AG10803 (cell line): ENCODE measurements around the gene PIN1.

Experiments used
- DNase-seq: peaks from one replicate; pipeline ENCODE4 v3.0.0; 2010; ENCODE audit warnings: low read depth
- H3K4me3 ChIP-seq: 2 replicates; pipeline ENCODE4 v1.5.1; 2011; ENCODE audit warnings: mild to moderate bottlenecking, low read length, control low read depth
- TF ChIP-seq, protein P1 (sequence below): conservative IDR thresholded peaks from 2 replicates; pipeline ENCODE4 v1.5.1; 2011; ENCODE audit warnings: mild to moderate bottlenecking, low read length, control low read depth, inconsistent platforms

The PIN1 gene

DNA sequence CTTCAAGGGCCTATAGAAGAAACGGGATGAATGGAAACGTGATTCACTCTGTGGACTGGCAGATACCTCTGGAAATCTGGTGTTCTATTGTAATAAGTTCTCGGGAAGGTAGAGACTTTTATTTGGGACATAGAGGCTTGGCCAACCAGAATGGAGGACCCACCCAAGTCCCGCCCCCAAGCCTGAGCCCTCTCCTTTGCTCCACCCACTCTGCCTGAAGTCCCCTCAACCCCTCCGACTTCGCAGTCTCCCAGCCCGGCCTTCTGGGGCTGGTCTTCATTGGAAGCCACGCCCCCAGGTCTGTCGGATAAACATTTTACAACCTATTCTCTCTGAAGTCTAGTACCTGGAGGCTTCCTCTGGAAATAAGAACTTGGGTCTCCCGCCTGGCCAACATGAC, 33.1 kb upstream of the PIN1 start:
- no peak for DNase-seq
- H3K4me3 ChIP-seq = no peak overlapping the region
- TF ChIP-seq, protein P1, sequence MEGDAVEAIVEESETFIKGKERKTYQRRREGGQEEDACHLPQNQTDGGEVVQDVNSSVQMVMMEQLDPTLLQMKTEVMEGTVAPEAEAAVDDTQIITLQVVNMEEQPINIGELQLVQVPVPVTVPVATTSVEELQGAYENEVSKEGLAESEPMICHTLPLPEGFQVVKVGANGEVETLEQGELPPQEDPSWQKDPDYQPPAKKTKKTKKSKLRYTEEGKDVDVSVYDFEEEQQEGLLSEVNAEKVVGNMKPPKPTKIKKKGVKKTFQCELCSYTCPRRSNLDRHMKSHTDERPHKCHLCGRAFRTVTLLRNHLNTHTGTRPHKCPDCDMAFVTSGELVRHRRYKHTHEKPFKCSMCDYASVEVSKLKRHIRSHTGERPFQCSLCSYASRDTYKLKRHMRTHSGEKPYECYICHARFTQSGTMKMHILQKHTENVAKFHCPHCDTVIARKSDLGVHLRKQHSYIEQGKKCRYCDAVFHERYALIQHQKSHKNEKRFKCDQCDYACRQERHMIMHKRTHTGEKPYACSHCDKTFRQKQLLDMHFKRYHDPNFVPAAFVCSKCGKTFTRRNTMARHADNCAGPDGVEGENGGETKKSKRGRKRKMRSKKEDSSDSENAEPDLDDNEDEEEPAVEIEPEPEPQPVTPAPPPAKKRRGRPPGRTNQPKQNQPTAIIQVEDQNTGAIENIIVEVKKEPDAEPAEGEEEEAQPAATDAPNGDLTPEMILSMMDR = no peak

DNA sequence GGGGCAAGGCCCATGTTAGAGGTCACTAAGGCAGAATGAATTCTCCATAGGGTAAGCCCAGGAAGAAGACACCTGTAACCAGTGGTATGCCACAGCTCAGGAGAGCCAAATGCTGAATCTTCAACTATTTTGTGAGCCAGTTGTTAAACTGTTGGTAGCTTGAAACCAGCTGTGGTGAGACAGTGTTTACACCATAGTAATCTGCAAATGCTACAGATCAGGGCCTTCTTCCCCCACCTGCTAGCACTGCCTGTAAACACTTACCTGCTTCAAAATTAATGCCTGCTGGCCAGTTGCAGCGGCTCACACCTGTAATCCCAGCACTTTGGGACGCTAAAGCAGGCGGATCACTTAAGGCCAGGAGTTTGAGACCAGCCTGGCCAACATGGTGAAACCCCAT, 28.3 kb upstream of the PIN1 start:
- H3K4me3 ChIP-seq = no peak overlapping the region
- no peak for DNase-seq
- TF ChIP-seq, protein P1 = no peak

DNA sequence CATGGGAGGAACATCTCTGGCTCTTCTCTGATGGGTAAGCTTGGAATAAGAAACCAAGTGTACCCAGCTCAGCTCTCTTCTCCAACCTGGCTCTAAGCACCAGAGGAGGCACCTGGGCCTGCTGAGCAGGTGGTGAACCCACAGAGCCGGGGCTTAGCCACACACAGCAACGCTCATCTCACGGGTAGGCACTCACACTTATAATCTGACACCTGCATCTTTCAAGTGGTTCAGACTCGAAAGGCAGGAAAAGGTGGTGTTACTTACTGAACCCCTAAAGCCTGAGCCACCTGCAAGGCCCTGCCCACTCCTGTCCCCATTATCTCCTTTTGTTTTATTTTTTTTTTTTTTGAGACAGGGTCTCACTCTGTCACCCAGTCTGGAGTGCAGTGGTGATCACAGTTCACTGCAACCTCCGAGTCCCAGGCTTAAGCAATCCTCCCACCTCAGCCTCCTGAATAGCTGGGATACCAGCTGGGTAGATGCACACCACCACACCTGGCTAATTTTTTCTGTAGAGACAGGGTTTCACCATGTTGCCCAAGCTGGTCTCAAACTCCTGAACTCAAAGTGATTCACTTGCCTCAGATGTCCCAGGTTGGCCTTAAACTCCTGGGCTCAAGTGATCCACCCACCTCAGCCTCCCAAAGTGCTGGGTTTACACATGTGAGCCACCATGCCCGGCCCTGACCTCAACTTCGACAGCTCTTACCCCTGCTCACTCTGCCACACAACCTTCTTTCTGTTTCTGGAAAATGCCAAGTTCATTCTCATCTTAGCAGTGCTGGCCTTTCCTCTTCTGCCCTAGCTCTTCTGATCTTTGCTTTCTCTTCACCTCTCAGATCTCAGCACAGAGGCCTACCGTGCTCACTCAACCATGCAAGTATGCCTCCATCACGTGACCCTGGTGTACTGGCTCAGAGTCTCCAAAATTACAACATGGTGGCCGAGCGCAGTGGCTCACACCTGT, 26.0 kb upstream of the PIN1 start:
- DNase-seq = no peak
- TF ChIP-seq, protein P1 = no peak
- no peak overlapping the region for H3K4me3 ChIP-seq

DNA sequence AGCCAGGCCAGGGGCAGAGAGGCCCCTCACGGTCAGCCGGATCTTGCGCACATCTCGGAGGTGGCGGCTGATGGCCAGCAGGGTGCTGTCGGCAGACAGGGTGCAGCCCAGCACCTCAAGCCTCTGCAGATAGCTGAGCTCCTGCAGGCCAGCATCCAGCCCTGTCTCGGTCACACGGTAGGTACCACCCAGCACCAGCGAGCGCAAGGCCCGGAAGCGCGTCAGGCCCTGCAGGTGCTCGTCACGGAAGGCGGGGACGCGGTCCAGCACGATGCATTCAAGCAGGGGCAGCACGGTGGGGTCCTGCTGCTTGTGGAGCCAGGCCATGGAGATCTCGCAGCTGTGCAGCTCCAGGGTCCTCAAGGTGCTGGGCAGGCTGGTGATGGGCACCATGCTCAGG, 24.0 kb upstream of the PIN1 start:
- DNase-seq = no peak
- TF ChIP-seq, protein P1 = no peak
- H3K4me3 ChIP-seq = no peak overlapping the region

DNA sequence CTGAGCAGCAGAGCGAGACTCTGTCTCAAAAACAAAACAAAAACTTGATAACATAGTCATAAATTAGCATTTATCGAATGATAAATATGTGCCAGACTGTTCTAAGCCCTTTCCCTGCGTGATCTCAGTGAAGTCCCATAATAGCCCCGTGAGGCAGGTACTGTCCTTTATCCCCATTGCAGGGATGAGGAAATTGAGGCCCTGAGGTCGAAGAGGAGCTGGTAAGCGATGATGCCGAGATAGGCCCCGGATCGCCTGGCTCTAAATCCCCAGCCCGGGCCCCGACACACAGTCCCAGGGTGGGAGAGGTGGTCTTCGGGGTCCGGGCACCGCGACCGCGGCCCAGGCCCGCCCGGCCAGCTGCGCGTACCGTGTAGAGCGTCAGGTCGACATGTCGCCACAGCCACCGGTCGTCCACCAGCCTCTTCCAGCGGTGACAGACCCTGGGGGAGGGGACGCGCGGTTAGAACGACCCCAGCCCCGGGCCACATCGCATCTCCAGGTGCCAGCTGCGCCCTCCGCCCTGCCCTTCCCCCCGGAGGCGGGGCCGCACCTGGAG, 16.9 kb upstream of the PIN1 start:
- peak overlapping the region; percentile 97 for H3K4me3 ChIP-seq
- DNase-seq = no peak
- TF ChIP-seq, protein P1 = no peak

DNA sequence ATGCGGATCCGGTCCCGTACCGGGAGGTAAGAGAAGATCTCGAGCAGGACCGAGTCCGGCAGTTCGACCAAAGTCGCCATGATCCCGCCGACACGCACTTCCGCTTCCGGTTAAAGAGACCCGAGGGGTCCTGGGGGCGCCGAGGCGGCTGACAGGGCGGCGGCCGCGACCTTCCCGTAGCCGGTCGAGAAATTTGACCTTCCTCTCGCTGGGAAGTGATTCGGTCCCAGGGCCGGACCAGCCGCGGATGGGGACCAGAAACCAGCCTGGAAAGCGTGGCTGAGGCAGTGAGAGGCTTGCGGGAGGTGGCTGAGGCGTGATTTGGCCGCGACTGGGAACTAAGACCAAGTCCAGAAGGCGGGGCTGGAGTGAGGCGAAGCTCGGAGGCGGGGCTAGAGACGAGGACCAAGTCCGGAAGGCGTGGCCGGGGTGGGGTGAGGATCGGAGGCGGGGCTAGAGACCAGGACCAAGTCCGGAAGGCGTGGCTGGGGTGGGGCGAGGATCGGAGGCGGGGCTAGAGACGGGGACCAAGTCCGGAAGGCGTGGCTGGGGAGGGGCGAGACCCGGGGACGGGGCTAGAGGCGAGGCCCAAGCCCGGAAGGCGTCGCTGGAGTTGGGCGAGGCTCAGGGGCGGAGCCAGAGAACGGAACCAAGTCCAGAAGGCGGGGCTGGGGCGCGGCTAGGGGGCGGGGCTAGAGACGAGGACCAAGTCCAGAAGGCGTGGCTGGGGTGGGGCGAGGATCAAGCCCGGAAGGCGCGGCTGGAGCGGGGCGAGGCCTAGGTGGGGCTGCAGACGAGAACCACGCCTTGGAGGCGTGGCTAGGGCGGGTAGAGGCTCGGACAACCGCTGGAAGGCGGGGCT, 16.2 kb upstream of the PIN1 start, which contains the start of gene FBXL12:
Gene FBXL12, minus strand, starts transcription at position 346 of the 862 bp plus-strand sequence. Its CDS starts 266 bp downstream, at position 80.
- H3K4me3 ChIP-seq = peak within 1 kb of the TSS; percentile 97

More for the DNA sequence above, 16.2 kb upstream of the PIN1 start, which contains the start of gene FBXL12:
- TF ChIP-seq, protein P1 = no peak
- peak; percentile 99 for DNase-seq
